T-helper 2 cell (primary cell): ENCODE measurements around the gene CRACDL.

Experiments used
- DNase-seq, 5 experiments: peaks; one replicate each; pipeline versions ENCODE4 v3.0.0 to v3.0.0-alpha.2; 2012 to 2022

CRACDL gene

GRCh38 chr2:98926601-98927000, 9.4 kb downstream of the CRACDL start:
- DNase-seq = no peak

GRCh38 chr2:98924910-98925309, 11.1 kb downstream of the CRACDL start:
- DNase-seq = no peak

GRCh38 chr2:98924038-98924830, 11.8 kb downstream of the CRACDL start:
- DNase-seq = no peak

GRCh38 chr2:98923244-98923940, 12.6 kb downstream of the CRACDL start:
- DNase-seq = no peak

- no peak for DNase-seq
Observed at GRCh38 chr2:98921062-98921461, 15.0 kb downstream of the CRACDL start.

- DNase-seq = no peak
Observed at GRCh38 chr2:98917031-98917471, 19.0 kb downstream of the CRACDL start.

GRCh38 chr2:98915751-98916358, 20.2 kb downstream of the CRACDL start:
- no peak for DNase-seq

GRCh38 chr2:98914713-98915580, 21.1 kb downstream of the CRACDL start:
- DNase-seq = no peak

GRCh38 chr2:98913916-98914712, 21.9 kb downstream of the CRACDL start:
- no peak for DNase-seq

GRCh38 chr2:98912957-98913915, 22.8 kb downstream of the CRACDL start:
- DNase-seq = no peak

- no peak for DNase-seq
Observed at GRCh38 chr2:98912221-98912851, 23.7 kb downstream of the CRACDL start.

- DNase-seq = peak in 2 of 5 experiments; percentile 16 to 89
Observed at GRCh38 chr2:98911376-98912154, 24.5 kb downstream of the CRACDL start.

GRCh38 chr2:98911126-98911375, 25.0 kb downstream of the CRACDL start:
- no peak for DNase-seq

- no peak for DNase-seq
Observed at GRCh38 chr2:98910349-98911125, 25.5 kb downstream of the CRACDL start.

- DNase-seq = peak in 1 of 5 experiments; percentile 47
Observed at GRCh38 chr2:98909317-98910211, 26.5 kb downstream of the CRACDL start.

GRCh38 chr2:98908931-98909316, 27.1 kb downstream of the CRACDL start:
- peak in 1 of 5 experiments; percentile 72 for DNase-seq
